ENCODE results near the gene MRFAP1L1. TPM values are rescaled to one million over a fixed set of nuclear protein-coding genes. Genes with fewer than 3 reads are reported as not detected.

MRFAP1L1 gene
- total and polyA plus RNA-seq, 2 donors (not counting 1 experiment from before 2014, with no cell fraction given), result 12.5 to 57.2 TPM

DNA sequence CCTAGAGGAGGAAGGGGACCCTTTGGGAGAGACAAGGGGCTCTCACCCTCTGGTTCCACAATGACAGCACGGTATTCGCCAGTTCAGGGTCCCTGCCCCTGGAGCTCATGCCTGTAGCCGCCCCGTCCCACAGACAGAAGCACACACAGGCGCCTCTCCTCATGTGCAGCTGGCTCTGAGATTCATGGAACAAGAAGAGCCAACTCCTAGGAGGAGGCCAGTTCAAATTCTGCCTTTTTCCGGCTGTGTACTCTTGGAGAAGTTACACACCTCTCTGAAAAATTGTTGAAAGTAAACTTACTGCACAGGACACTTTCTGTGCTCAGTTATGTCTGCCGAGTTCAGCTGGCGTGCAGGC, 21.6 kb upstream of the MRFAP1L1 start:
- Mint-ChIP-seq H3K4me1 (no peaks in the 10 kb centered on the region), H3K9me3 (ENCODE audit: insufficient read depth) (no peaks in the 10 kb centered on the region), H3K4me3 (no peak overlapping the region), H3K27ac (no peak overlapping the region), H3K27me3 (peaks cover 15% of the 10 kb centered on the region)
- ChIA-PET CTCF (interaction anchor here (1.6 kb wide), 1 partner anchor 9 kb away, joined by 5 read pairs; no protein-coding TSS in a partner anchor), POLR2A (no interaction called here)
- ATAC-seq (ENCODE audit: low read depth), result no peak
- H3K27ac ChIP-seq (ENCODE audit: low read length in 2 of 2), result no peak overlapping the region
- H3K9ac ChIP-seq (ENCODE audit: low read length), result no peak overlapping the region
- H3K27me3 ChIP-seq (replicated peaks in 1 of 4; ENCODE audit: control extremely low read depth in 1 of 4, control insufficient read depth in 3 of 4, insufficient read depth in 4 of 4, low read length in 3 of 4), result peaks cover 0 to 3% (median 0%) of the 10 kb centered on the region in 4 experiments
- intact Hi-C loops (cut with micrococcal nuclease), result no loop called here
- H3K4me1 ChIP-seq (ENCODE audit: control insufficient read depth in 2 of 2, insufficient read depth in 2 of 2, low read length in 2 of 2), result no peaks in the 10 kb centered on the region
- no peaks in the 10 kb centered on the region for H3K9me3 ChIP-seq (ENCODE audit: control extremely low read depth in 1 of 3, control insufficient read depth in 2 of 3, insufficient read depth in 1 of 3, low read length in 2 of 3)
- WGBS (ENCODE audit: insufficient coverage), result 93% methylated on average over 8 of the region's 8 CpGs
- H3K4me2 ChIP-seq (replicated peaks; ENCODE audit: low read depth, low read length, poor library complexity, severe bottlenecking), result no peak overlapping the region
- no peak overlapping the region for H2AFZ ChIP-seq (ENCODE audit: insufficient read depth, low read depth, low read length, poor library complexity, severe bottlenecking)
- H4K20me1 ChIP-seq (ENCODE audit: control insufficient read depth, insufficient read depth, low read length, poor library complexity, severe bottlenecking), result no peaks in the 10 kb centered on the region
- H3K79me2 ChIP-seq (ENCODE audit: control insufficient read depth, insufficient read depth, low read length), result no peaks in the 10 kb centered on the region
- H3K36me3 ChIP-seq (replicated peaks in 1 of 2; ENCODE audit: control extremely low read depth in 1 of 2, control insufficient read depth in 1 of 2, extremely low read depth in 1 of 2, insufficient read depth in 2 of 2, low read length in 1 of 2), result no peaks in the 10 kb centered on the region
- DNase-seq, result no peak
- no peak overlapping the region for H3K4me3 ChIP-seq (ENCODE audit: control extremely low read depth in 1 of 5, extremely low read depth in 1 of 5, insufficient read depth in 1 of 5, low read depth in 2 of 5, low read length in 4 of 5)
- no peak for TF ChIP-seq EZH2 (IDR thresholded peaks at IDR 0.05; ENCODE audit: borderline replicate concordance, insufficient read depth, low read depth, low read length, poor library complexity, severe bottlenecking)
- TF ChIP-seq, protein P1, sequence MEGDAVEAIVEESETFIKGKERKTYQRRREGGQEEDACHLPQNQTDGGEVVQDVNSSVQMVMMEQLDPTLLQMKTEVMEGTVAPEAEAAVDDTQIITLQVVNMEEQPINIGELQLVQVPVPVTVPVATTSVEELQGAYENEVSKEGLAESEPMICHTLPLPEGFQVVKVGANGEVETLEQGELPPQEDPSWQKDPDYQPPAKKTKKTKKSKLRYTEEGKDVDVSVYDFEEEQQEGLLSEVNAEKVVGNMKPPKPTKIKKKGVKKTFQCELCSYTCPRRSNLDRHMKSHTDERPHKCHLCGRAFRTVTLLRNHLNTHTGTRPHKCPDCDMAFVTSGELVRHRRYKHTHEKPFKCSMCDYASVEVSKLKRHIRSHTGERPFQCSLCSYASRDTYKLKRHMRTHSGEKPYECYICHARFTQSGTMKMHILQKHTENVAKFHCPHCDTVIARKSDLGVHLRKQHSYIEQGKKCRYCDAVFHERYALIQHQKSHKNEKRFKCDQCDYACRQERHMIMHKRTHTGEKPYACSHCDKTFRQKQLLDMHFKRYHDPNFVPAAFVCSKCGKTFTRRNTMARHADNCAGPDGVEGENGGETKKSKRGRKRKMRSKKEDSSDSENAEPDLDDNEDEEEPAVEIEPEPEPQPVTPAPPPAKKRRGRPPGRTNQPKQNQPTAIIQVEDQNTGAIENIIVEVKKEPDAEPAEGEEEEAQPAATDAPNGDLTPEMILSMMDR (IDR thresholded peaks at IDR 0.05), result no peak

- no peak for ATAC-seq (ENCODE audit: low read depth)
- ChIA-PET CTCF (interaction anchor here (1.6 kb wide), 1 partner anchor 9 kb away, joined by 5 read pairs; no protein-coding TSS in a partner anchor), POLR2A (no interaction called here)
- Mint-ChIP-seq H3K27me3 (peaks cover 15% of the 10 kb centered on the region), H3K9me3 (ENCODE audit: insufficient read depth) (no peaks in the 10 kb centered on the region), H3K4me3 (no peak overlapping the region), H3K4me1 (no peaks in the 10 kb centered on the region), H3K27ac (no peak overlapping the region)
- no peak for TF ChIP-seq EZH2 (IDR thresholded peaks at IDR 0.05; ENCODE audit: borderline replicate concordance, insufficient read depth, low read depth, low read length, poor library complexity, severe bottlenecking)
- TF ChIP-seq, protein P1 (IDR thresholded peaks at IDR 0.05), result no peak
- Histone ChIP-seq H3K9ac (ENCODE audit: low read length) (no peak overlapping the region), H3K27ac (ENCODE audit: low read length in 2 of 2) (no peak overlapping the region), H3K4me3 (ENCODE audit: control extremely low read depth in 1 of 5, extremely low read depth in 1 of 5, insufficient read depth in 1 of 5, low read depth in 2 of 5, low read length in 4 of 5) (no peak overlapping the region), H4K20me1 (ENCODE audit: control insufficient read depth, insufficient read depth, low read length, poor library complexity, severe bottlenecking) (no peaks in the 10 kb centered on the region), H3K4me1 (ENCODE audit: control insufficient read depth in 2 of 2, insufficient read depth in 2 of 2, low read length in 2 of 2) (no peaks in the 10 kb centered on the region), H3K36me3 (replicated peaks in 1 of 2; ENCODE audit: control extremely low read depth in 1 of 2, control insufficient read depth in 1 of 2, extremely low read depth in 1 of 2, insufficient read depth in 2 of 2, low read length in 1 of 2) (no peaks in the 10 kb centered on the region), H3K27me3 (replicated peaks in 1 of 4; ENCODE audit: control extremely low read depth in 1 of 4, control insufficient read depth in 3 of 4, insufficient read depth in 4 of 4, low read length in 3 of 4) (peaks cover 0 to 3% (median 0%) of the 10 kb centered on the region in 4 experiments), H3K79me2 (ENCODE audit: control insufficient read depth, insufficient read depth, low read length) (no peaks in the 10 kb centered on the region), H2AFZ (ENCODE audit: insufficient read depth, low read depth, low read length, poor library complexity, severe bottlenecking) (no peak overlapping the region), H3K9me3 (ENCODE audit: control extremely low read depth in 1 of 3, control insufficient read depth in 2 of 3, insufficient read depth in 1 of 3, low read length in 2 of 3) (no peaks in the 10 kb centered on the region), H3K4me2 (replicated peaks; ENCODE audit: low read depth, low read length, poor library complexity, severe bottlenecking) (no peak overlapping the region)
- intact Hi-C loops (cut with micrococcal nuclease), result no loop called here
- WGBS (ENCODE audit: insufficient coverage), result 77% methylated on average over 16 of the region's 20 CpGs
- no peak for DNase-seq
These were observed 21.1 kb upstream of the MRFAP1L1 start for GRCh38 chr4:6730603-6731317.
